Stimulated activated naive B cell treated with anti-CD40 and anti-IgM and Interleukin-4, amounts not matched to agents 10 μg/mL and 1 μg/mL and 100 μg/mL, for 72 hours (primary cell): Measurements from ENCODE around the gene CPEB1.
"Not testable (repeated sequence)": the region's sequence is repeated elsewhere in the genome, so short reads cannot be mapped to it uniquely, and the experiment has no call there.

Experiments used
- ATAC-seq, 2 donors: fragments of 150-1000 bp; cut with Tn5 transposase; replicated peaks; 2 replicates each; pipeline ENCODE4 v1.10.0; 2021; ENCODE audit warnings: moderate library complexity in 1 of 2
- DNase-seq: peaks from one replicate; pipeline ENCODE4 v3.0.0; 2021
- H3K27ac Mint-ChIP-seq: one replicate; pipeline ENCODE4 v1.8.0; 2022; ENCODE audit warnings: mild to moderate bottlenecking, mixed read lengths
- H3K27me3 Mint-ChIP-seq, 2 donors: one replicate each; pipeline ENCODE4 v1.8.0; 2022; ENCODE audit warnings: mixed read lengths in 2 of 2
- H3K36me3 Mint-ChIP-seq, 2 donors: one replicate each; pipeline ENCODE4 v1.8.0; 2022; ENCODE audit warnings: mixed read lengths in 2 of 2, mild to moderate bottlenecking in 1 of 2
- H3K4me1 Mint-ChIP-seq, 2 donors: one replicate each; pipeline ENCODE4 v1.8.0; 2022; ENCODE audit warnings: mixed read lengths in 2 of 2, mild to moderate bottlenecking in 1 of 2
- H3K4me3 Mint-ChIP-seq, 2 donors: one replicate each; pipeline ENCODE4 v1.8.0; 2022; ENCODE audit warnings: mild to moderate bottlenecking in 2 of 2, mixed read lengths in 2 of 2, moderate library complexity in 1 of 2
- H3K9me3 Mint-ChIP-seq, 2 donors: one replicate each; pipeline ENCODE4 v1.8.0; 2022; ENCODE audit warnings: mixed read lengths in 2 of 2, mild to moderate bottlenecking in 1 of 2

The CPEB1 gene

GRCh38 chr15:82538961-82539690, 108.0 kb downstream of the CPEB1 start:
- DNase-seq = no peak
- Mint-ChIP-seq H3K27ac (peak overlapping the region; percentile 98), H3K4me1 (peaks cover 23 to 37% of the 10 kb centered on the region in 2 donors), H3K36me3 (peaks cover 48 to 77% of the 10 kb centered on the region in 2 donors), H3K4me3 (peak overlapping the region; percentile 97 to 98), H3K9me3 (peaks cover 0 to 2% of the 10 kb centered on the region in 2 donors), H3K27me3 (peaks cover 0 to 5% of the 10 kb centered on the region in 2 donors)
- no peak for ATAC-seq

- peak overlapping the region; percentile 49 to 56 for H3K4me3 Mint-ChIP-seq
- no peak for DNase-seq
- ATAC-seq = no peak
- H3K27ac Mint-ChIP-seq = peak overlapping the region; percentile 77
- peaks cover 0 to 2% of the 10 kb centered on the region in 2 donors for H3K9me3 Mint-ChIP-seq
- peaks cover 61 to 83% of the 10 kb centered on the region in 2 donors for H3K36me3 Mint-ChIP-seq
- H3K4me1 Mint-ChIP-seq = peaks cover 26 to 43% of the 10 kb centered on the region in 2 donors
- H3K27me3 Mint-ChIP-seq = no peaks in the 10 kb centered on the region
Observed at GRCh38 chr15:82537351-82537908, 109.7 kb downstream of the CPEB1 start.

- H3K9me3 Mint-ChIP-seq = peaks cover 0 to 2% of the 10 kb centered on the region in 2 donors
- ATAC-seq (no peak), DNase-seq (no peak)
- no peaks in the 10 kb centered on the region for H3K27me3 Mint-ChIP-seq
- peaks cover 65 to 87% of the 10 kb centered on the region in 2 donors for H3K36me3 Mint-ChIP-seq
- peak overlapping the region; percentile 49 to 56 for H3K4me3 Mint-ChIP-seq
- peak overlapping the region; percentile 77 for H3K27ac Mint-ChIP-seq
- H3K4me1 Mint-ChIP-seq = peaks cover 32 to 50% of the 10 kb centered on the region in 2 donors
Observed at GRCh38 chr15:82536409-82537350, 110.5 kb downstream of the CPEB1 start.

- H3K4me3 Mint-ChIP-seq = peak overlapping the region in 1 of 2 donors; percentile 26
- no peaks in the 10 kb centered on the region for H3K27me3 Mint-ChIP-seq
- DNase-seq = no peak
- no peak for ATAC-seq
- H3K27ac Mint-ChIP-seq = peak overlapping the region; percentile 65
- H3K36me3 Mint-ChIP-seq = peaks cover 65 to 85% of the 10 kb centered on the region in 2 donors
- H3K9me3 Mint-ChIP-seq = peaks cover 0 to 2% of the 10 kb centered on the region in 2 donors
- H3K4me1 Mint-ChIP-seq = peaks cover 35 to 59% of the 10 kb centered on the region in 2 donors
Observed at GRCh38 chr15:82535566-82536408, 111.4 kb downstream of the CPEB1 start.

- H3K27me3 Mint-ChIP-seq, H3K9me3 Mint-ChIP-seq, ATAC-seq, DNase-seq, H3K4me3 Mint-ChIP-seq: not testable (repeated sequence)
- peaks cover 38 to 63% of the 10 kb centered on the region in 2 donors for H3K4me1 Mint-ChIP-seq
- peak overlapping the region; percentile 65 for H3K27ac Mint-ChIP-seq
- peaks cover 63 to 81% of the 10 kb centered on the region in 2 donors for H3K36me3 Mint-ChIP-seq
Observed at GRCh38 chr15:82535151-82535550, 112.0 kb downstream of the CPEB1 start.

- not testable (repeated sequence) for ATAC-seq, H3K9me3 Mint-ChIP-seq, DNase-seq, H3K27me3 Mint-ChIP-seq
- Mint-ChIP-seq H3K36me3 (peaks cover 60 to 74% of the 10 kb centered on the region in 2 donors), H3K4me1 (peaks cover 39 to 61% of the 10 kb centered on the region in 2 donors), H3K27ac (peak overlapping the region; percentile 62), H3K4me3 (peak overlapping the region in 1 of 2 donors; percentile 25)
Observed at GRCh38 chr15:82534457-82534861, 112.7 kb downstream of the CPEB1 start.

- no peak overlapping the region for H3K27ac Mint-ChIP-seq
- H3K9me3 Mint-ChIP-seq = peaks cover 0 to 2% of the 10 kb centered on the region in 2 donors
- H3K36me3 Mint-ChIP-seq = peaks cover 54 to 67% of the 10 kb centered on the region in 2 donors
- H3K4me3 Mint-ChIP-seq = no peak overlapping the region
- peaks cover 35 to 55% of the 10 kb centered on the region in 2 donors for H3K4me1 Mint-ChIP-seq
- no peaks in the 10 kb centered on the region for H3K27me3 Mint-ChIP-seq
- ATAC-seq (no peak), DNase-seq (no peak)
Observed at GRCh38 chr15:82533801-82534200, 113.4 kb downstream of the CPEB1 start.

- no peak overlapping the region for H3K27ac Mint-ChIP-seq
- H3K36me3 Mint-ChIP-seq = peaks cover 49 to 60% of the 10 kb centered on the region in 2 donors
- H3K4me3 Mint-ChIP-seq = no peak overlapping the region
- peaks cover 34 to 47% of the 10 kb centered on the region in 2 donors for H3K4me1 Mint-ChIP-seq
- H3K27me3 Mint-ChIP-seq = no peaks in the 10 kb centered on the region
- no peak for ATAC-seq
- peaks cover 0 to 2% of the 10 kb centered on the region in 2 donors for H3K9me3 Mint-ChIP-seq
- DNase-seq = no peak
Observed at GRCh38 chr15:82532991-82533481, 114.1 kb downstream of the CPEB1 start.

- Mint-ChIP-seq H3K27ac (peak overlapping the region; percentile 5), H3K9me3 (peaks cover 0 to 2% of the 10 kb centered on the region in 2 donors), H3K36me3 (peaks cover 45 to 54% of the 10 kb centered on the region in 2 donors), H3K4me1 (peaks cover 31 to 42% of the 10 kb centered on the region in 2 donors), H3K27me3 (no peaks in the 10 kb centered on the region), H3K4me3 (no peak overlapping the region)
- ATAC-seq (no peak), DNase-seq (no peak)
Observed at GRCh38 chr15:82532383-82532990, 114.7 kb downstream of the CPEB1 start.

GRCh38 chr15:82531496-82532382, 115.4 kb downstream of the CPEB1 start:
- Mint-ChIP-seq H3K27me3 (no peaks in the 10 kb centered on the region), H3K27ac (peak overlapping the region; percentile 2), H3K9me3 (peaks cover 0 to 2% of the 10 kb centered on the region in 2 donors), H3K4me3 (no peak overlapping the region), H3K4me1 (peaks cover 25 to 34% of the 10 kb centered on the region in 2 donors), H3K36me3 (peaks cover 38 to 47% of the 10 kb centered on the region in 2 donors)
- no peak for DNase-seq
- ATAC-seq = peak in 1 of 2 donors; percentile 29

- Mint-ChIP-seq H3K4me3 (peak overlapping the region; percentile 48 to 61), H3K4me1 (peaks cover 19 to 27% of the 10 kb centered on the region in 2 donors), H3K27ac (peak overlapping the region; percentile 4), H3K9me3 (peaks cover 0 to 2% of the 10 kb centered on the region in 2 donors), H3K36me3 (peaks cover 28 to 37% of the 10 kb centered on the region in 2 donors), H3K27me3 (no peaks in the 10 kb centered on the region)
- DNase-seq (peak; percentile 68), ATAC-seq (peak; percentile 77 to 84)
Observed at GRCh38 chr15:82530606-82531379, 116.4 kb downstream of the CPEB1 start.
